ENCODE measurements around the gene ADD1.

The ADD1 gene

DNA sequence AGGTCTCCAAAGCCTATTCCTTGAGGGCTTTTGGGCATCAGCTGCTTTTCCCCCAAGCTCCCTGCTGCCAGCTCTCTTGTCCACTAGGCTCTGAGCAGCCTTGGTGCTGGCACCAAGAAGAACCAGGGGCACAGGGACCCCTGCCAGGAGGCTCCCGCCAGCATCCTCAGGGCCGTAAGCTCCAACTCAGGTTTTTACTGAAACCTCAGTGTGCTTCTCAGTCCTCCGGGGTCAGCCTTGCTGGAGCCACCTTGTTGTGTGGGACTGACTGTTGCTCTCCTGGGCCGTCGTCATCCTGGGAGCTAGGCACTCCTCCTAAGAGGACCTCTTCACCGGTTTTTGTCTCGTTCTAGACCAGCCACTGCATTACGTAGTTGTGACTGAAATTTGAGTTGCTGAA, 80.6 kb downstream of the ADD1 start:
- Histone ChIP-seq H3K4me3 (ENCODE audit: insufficient read depth, low read depth, low read length) (no peak overlapping the region), H3K27me3 (ENCODE audit: control insufficient read depth, insufficient read depth, low read length, poor library complexity, severe bottlenecking) (no peaks in the 10 kb centered on the region), H3K36me3 (ENCODE audit: control insufficient read depth, insufficient read depth, low read length) (peaks cover 34% of the 10 kb centered on the region), H3K4me1 (ENCODE audit: control insufficient read depth, insufficient read depth, low read length) (peaks cover 7% of the 10 kb centered on the region), H3K27ac (ENCODE audit: insufficient read depth, low read depth, low read length, poor library complexity, severe bottlenecking) (no peak overlapping the region), H3K9me3 (ENCODE audit: control insufficient read depth, low read length) (no peaks in the 10 kb centered on the region)
- 91 to 92% methylated on average over 8 of the region's 8 CpGs for WGBS, 2 experiments

DNA sequence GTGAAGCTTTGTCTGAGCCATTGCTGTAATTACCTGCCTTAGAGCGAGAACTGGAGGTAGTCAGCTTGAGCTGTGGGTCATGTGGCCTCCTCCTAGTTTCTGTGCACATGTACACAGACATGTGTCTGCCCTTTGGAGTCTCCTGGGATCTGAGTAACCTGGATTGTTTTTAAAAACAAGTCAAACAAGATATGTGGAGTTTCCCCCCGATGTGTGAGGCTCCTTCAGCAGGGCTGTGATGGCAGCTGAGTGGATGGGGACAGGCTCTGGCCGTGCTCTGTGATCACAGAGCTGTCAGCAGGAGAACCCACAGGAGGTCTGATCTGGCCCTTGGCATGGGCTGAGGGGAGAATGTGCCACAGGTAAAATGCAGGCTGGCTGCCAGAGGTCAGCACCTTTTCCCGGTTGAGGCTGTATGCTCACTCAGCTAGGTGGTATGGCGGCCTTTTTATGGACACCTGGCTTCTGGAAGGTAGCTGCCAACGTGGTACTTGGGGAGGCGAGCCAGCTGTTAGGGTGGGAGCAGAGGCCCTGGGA, 81.2 kb downstream of the ADD1 start:
- WGBS, 2 experiments: 94 to 95% methylated on average over 7 of the region's 7 CpGs
- Histone ChIP-seq H3K9me3 (ENCODE audit: control insufficient read depth, low read length) (no peaks in the 10 kb centered on the region), H3K36me3 (ENCODE audit: control insufficient read depth, insufficient read depth, low read length) (peaks cover 30% of the 10 kb centered on the region), H3K4me1 (ENCODE audit: control insufficient read depth, insufficient read depth, low read length) (peaks cover 7% of the 10 kb centered on the region), H3K27ac (ENCODE audit: insufficient read depth, low read depth, low read length, poor library complexity, severe bottlenecking) (no peak overlapping the region), H3K4me3 (ENCODE audit: insufficient read depth, low read depth, low read length) (no peak overlapping the region), H3K27me3 (ENCODE audit: control insufficient read depth, insufficient read depth, low read length, poor library complexity, severe bottlenecking) (no peaks in the 10 kb centered on the region)

DNA sequence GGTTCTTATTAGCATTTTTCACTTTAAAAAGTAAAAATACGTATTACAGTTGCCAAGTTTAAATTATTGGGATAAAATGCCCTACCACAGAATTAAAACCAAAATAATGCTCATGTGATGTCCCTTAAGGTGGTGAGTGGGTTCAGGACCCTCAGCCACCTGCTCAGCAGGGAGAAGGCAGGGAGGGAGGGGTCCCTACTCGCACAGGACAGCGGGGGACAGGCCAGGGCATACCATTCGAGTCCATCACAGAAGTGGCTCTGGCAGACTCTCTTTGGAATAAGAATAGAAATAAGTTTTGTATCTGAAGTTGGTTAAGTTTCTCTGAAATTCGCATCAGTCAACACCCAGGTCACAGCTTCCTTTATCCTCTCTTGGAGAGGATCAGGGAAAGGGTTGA, 81.9 kb downstream of the ADD1 start:
- 90 to 96% methylated on average over 4 to 5 of the region's 5 CpGs for WGBS, 2 experiments
- Histone ChIP-seq H3K9me3 (ENCODE audit: control insufficient read depth, low read length) (no peaks in the 10 kb centered on the region), H3K36me3 (ENCODE audit: control insufficient read depth, insufficient read depth, low read length) (peaks cover 28% of the 10 kb centered on the region), H3K27me3 (ENCODE audit: control insufficient read depth, insufficient read depth, low read length, poor library complexity, severe bottlenecking) (no peaks in the 10 kb centered on the region), H3K27ac (ENCODE audit: insufficient read depth, low read depth, low read length, poor library complexity, severe bottlenecking) (no peak overlapping the region), H3K4me3 (ENCODE audit: insufficient read depth, low read depth, low read length) (no peak overlapping the region), H3K4me1 (ENCODE audit: control insufficient read depth, insufficient read depth, low read length) (peaks cover 7% of the 10 kb centered on the region)

DNA sequence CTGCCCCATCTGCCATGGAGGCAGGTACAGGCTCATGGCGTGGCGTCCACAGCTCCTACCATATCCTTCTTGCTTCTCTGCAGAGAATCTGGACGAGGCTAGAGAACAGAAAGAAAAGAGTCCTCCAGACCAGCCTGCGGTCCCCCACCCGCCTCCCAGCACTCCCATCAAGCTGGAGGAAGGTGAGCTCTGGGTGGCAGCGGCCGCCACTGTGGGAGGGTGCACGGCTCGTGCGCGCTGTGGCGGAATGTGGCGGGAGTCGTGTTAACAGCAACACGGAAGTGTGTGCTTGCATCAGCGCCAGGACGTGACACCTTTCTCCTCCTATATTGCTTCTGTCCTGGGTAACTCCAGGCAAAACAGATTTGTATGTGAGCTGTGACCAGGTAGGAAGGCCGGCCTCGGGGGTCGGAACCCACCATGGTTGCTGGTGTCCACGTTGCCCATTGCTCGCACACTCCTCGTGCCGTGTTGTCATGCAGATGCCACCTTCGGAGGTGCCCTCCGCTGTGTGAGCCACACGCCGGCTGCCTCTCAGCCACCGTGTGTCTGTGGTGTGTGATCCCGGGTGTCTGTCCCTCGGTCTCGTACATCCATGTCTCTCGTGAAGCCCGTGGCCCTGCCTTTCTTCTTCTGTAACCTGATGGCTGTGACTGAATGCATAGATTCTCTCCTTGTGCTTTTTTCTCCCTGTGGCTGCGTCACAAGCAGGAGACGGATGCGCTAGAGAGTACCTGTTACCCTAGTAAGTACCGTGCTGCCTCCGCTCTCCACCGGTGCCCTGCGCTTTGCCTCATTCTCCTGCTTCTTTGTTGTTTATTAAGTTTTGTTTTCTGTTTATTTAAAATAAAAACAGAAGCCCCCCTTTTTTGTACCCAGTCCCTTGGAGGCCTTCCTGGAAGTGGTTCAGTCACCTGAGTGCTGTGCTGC, 82.6 kb downstream of the ADD1 start:
- Histone ChIP-seq H3K4me3 (ENCODE audit: insufficient read depth, low read depth, low read length) (no peak overlapping the region), H3K27ac (ENCODE audit: insufficient read depth, low read depth, low read length, poor library complexity, severe bottlenecking) (no peak overlapping the region), H3K9me3 (ENCODE audit: control insufficient read depth, low read length) (no peaks in the 10 kb centered on the region), H3K4me1 (ENCODE audit: control insufficient read depth, insufficient read depth, low read length) (peaks cover 7% of the 10 kb centered on the region), H3K36me3 (ENCODE audit: control insufficient read depth, insufficient read depth, low read length) (peaks cover 28% of the 10 kb centered on the region), H3K27me3 (ENCODE audit: control insufficient read depth, insufficient read depth, low read length, poor library complexity, severe bottlenecking) (no peaks in the 10 kb centered on the region)
- WGBS, 2 experiments: 93 to 94% methylated on average over 41 of the region's 41 CpGs

DNA sequence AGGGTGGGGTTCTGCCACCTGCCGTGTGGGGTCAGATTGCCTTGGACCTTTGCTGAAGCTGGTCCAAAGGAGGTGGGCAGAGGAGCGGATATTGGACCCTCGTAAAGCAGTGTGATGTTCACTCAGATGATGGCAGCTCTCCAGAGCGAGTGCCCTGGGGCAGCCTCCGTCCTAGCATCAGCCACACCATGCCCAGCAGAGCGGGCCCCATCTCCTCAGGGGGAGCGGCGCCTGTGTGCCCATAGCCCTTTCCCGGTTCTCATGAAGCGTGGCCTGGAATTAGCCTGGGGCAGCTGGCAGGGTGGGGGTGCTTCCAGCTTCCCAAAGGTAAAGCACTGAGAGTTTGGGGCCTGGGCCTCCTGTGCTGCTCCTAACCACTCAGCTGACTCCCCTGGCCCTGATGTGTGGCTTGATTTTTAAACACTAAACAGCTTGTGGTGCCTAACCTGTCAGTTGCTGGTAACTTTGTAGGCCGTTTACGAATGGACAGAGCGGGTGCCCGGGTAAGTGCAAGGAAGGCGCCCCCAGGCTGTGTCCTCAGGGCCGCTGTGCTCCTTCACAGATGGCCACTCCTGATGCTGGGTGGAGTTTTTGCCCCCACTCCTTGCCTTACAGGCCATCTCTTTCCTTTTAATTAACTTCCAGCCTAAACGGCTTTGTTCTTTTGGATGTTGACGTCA, 83.5 kb downstream of the ADD1 start:
- Histone ChIP-seq H3K27ac (ENCODE audit: insufficient read depth, low read depth, low read length, poor library complexity, severe bottlenecking) (no peak overlapping the region), H3K36me3 (ENCODE audit: control insufficient read depth, insufficient read depth, low read length) (peaks cover 28% of the 10 kb centered on the region), H3K27me3 (ENCODE audit: control insufficient read depth, insufficient read depth, low read length, poor library complexity, severe bottlenecking) (no peaks in the 10 kb centered on the region), H3K9me3 (ENCODE audit: control insufficient read depth, low read length) (no peaks in the 10 kb centered on the region), H3K4me3 (ENCODE audit: insufficient read depth, low read depth, low read length) (no peak overlapping the region), H3K4me1 (ENCODE audit: control insufficient read depth, insufficient read depth, low read length) (peaks cover 7% of the 10 kb centered on the region)
- WGBS, 2 experiments: 96% methylated on average over 18 of the region's 18 CpGs

DNA sequence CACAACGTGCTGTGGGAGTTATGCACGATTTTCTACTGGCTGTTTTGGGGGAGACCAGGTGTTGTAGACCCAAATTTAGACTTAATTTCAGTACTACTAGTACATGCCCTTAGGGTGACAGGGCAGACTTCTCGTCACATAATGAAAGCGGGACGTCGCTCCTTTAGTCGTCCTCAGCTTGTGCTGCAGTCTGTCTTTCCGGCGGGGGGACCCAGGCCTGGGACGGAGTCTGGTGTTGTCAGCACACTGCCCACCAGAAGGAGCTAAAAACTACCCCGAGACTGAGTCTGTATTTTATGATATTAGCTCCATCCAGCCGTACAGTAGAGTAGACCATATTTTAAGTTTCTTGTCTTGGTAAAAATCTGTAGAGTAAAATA, 84.0 kb downstream of the ADD1 start:
- WGBS, 2 experiments: 96 to 97% methylated on average over 12 of the region's 12 CpGs

DNA sequence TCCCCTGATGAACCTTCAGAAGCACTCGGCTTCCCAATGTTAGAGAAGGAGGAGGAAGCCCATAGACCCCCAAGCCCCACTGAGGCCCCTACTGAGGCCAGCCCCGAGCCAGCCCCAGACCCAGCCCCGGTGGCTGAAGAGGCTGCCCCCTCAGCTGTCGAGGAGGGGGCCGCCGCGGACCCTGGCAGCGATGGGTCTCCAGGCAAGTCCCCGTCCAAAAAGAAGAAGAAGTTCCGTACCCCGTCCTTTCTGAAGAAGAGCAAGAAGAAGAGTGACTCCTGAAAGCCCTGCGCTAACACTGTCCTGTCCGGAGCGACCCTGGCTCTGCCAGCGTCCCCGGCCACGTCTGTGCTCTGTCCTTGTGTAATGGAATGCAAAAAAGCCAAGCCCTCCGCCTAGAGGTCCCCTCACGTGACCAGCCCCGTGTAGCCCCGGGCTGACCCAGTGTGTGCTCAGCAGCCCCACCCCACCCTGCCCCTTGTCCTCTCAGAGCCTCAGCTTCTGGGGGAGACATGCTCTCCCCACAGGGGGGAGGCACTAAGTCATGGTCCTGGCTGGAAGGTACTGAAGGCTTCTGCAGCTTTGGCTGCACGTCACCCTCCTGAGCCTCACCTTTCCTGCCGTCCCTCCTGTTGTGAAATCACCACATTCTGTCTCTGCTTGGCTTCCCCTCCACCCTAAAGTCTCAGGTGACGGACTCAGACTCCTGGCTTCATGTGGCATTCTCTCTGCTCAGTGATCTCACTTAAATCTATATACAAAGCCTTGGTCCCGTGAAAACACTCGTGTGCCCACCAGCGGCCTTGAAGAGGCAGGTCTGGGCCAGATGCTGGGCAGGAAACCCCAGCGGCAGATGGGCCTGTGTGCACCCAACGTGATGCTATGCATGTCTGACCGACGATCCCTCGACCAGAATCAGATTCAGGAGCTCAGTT, 84.9 kb downstream of the ADD1 start:
- Histone ChIP-seq H3K4me1 (ENCODE audit: control insufficient read depth, insufficient read depth, low read length) (peaks cover 11% of the 10 kb centered on the region), H3K27me3 (ENCODE audit: control insufficient read depth, insufficient read depth, low read length, poor library complexity, severe bottlenecking) (no peaks in the 10 kb centered on the region), H3K9me3 (ENCODE audit: control insufficient read depth, low read length) (no peaks in the 10 kb centered on the region), H3K36me3 (ENCODE audit: control insufficient read depth, insufficient read depth, low read length) (peaks cover 28% of the 10 kb centered on the region), H3K27ac (ENCODE audit: insufficient read depth, low read depth, low read length, poor library complexity, severe bottlenecking) (no peak overlapping the region), H3K4me3 (ENCODE audit: insufficient read depth, low read depth, low read length) (no peak overlapping the region)
- 93 to 94% methylated on average over 32 of the region's 32 CpGs for WGBS, 2 experiments

More for the DNA sequence above, 84.0 kb downstream of the ADD1 start:
- H3K36me3 ChIP-seq (ENCODE audit: control insufficient read depth, insufficient read depth, low read length): peaks cover 28% of the 10 kb centered on the region
- H3K9me3 ChIP-seq (ENCODE audit: control insufficient read depth, low read length): no peaks in the 10 kb centered on the region
- no peak overlapping the region for H3K4me3 ChIP-seq (ENCODE audit: insufficient read depth, low read depth, low read length)
- H3K27me3 ChIP-seq (ENCODE audit: control insufficient read depth, insufficient read depth, low read length, poor library complexity, severe bottlenecking): no peaks in the 10 kb centered on the region
- peaks cover 9% of the 10 kb centered on the region for H3K4me1 ChIP-seq (ENCODE audit: control insufficient read depth, insufficient read depth, low read length)
- H3K27ac ChIP-seq (ENCODE audit: insufficient read depth, low read depth, low read length, poor library complexity, severe bottlenecking): no peak overlapping the region

DNA sequence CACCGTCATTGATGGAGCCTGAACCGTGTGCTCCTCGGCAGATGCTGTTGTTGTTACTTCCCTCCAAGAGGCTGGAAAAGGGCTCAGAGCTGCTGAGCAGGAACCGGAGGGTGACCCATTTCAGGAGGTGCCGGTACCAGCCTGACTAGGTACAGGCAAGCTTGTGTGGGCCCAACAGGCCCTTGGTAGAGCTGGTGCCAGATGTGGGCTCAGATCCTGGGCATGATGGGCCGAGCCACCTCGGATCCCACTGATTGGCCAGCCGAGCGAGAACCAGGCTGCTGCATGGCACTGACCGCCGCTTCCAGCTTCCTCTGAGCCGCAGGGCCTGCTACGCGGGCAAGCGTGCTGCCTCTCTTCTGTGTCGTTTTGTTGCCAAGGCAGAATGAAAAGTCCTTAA, 85.8 kb downstream of the ADD1 start:
- 91 to 95% methylated on average over 16 of the region's 16 CpGs for WGBS, 2 experiments
- Histone ChIP-seq H3K9me3 (ENCODE audit: control insufficient read depth, low read length) (no peaks in the 10 kb centered on the region), H3K4me1 (ENCODE audit: control insufficient read depth, insufficient read depth, low read length) (peaks cover 10% of the 10 kb centered on the region), H3K27me3 (ENCODE audit: control insufficient read depth, insufficient read depth, low read length, poor library complexity, severe bottlenecking) (no peaks in the 10 kb centered on the region), H3K36me3 (ENCODE audit: control insufficient read depth, insufficient read depth, low read length) (peaks cover 28% of the 10 kb centered on the region), H3K27ac (ENCODE audit: insufficient read depth, low read depth, low read length, poor library complexity, severe bottlenecking) (no peak overlapping the region), H3K4me3 (ENCODE audit: insufficient read depth, low read depth, low read length) (no peak overlapping the region)

DNA sequence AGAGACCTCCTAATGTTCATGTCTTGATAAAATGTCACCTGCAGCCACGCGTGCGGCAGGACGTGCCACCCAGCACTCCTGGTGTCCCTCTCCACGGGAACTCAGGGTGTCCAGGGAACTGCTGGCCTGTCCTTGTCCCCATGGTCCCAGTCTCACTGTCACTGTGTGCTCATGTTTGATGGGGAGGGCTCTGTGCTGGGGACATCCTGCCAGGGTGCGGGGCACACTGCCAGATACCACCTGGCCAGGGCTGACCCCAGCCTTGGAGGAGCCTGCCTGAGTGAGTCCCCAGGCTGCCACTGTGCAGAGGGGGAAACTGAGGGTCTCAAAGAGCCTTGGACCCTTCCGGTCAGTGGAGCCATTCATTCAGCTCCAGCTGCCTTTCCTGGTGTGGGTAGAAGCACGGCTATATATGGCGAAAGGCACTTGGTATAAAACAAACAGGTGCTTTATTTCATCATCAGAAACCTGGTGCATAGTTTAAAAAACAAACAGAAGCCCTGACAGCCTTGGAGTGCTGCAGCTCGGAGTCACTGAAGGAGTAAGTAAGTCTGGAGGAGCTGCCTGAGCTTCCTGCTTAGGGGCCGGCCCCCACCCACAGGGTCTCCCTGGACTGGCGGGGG, 86.6 kb downstream of the ADD1 start:
- peaks cover 28% of the 10 kb centered on the region for H3K36me3 ChIP-seq (ENCODE audit: control insufficient read depth, insufficient read depth, low read length)
- no peaks in the 10 kb centered on the region for H3K9me3 ChIP-seq (ENCODE audit: control insufficient read depth, low read length)
- H3K4me1 ChIP-seq (ENCODE audit: control insufficient read depth, insufficient read depth, low read length): peaks cover 10% of the 10 kb centered on the region
- H3K4me3 ChIP-seq (ENCODE audit: insufficient read depth, low read depth, low read length): no peak overlapping the region
- H3K27ac ChIP-seq (ENCODE audit: insufficient read depth, low read depth, low read length, poor library complexity, severe bottlenecking): no peak overlapping the region
- H3K27me3 ChIP-seq (ENCODE audit: control insufficient read depth, insufficient read depth, low read length, poor library complexity, severe bottlenecking): no peaks in the 10 kb centered on the region
- WGBS, 2 experiments: 95 to 96% methylated on average over 12 of the region's 12 CpGs
